NCI-H1436 treated with DMSO at 0.1 percent for 48 hours (cell line): ENCODE data around the gene PSMD1.

Experiments
- DNase-seq: peaks from one replicate; lab custom pipeline; 2025; lab: John Stamatoyannopoulos, UW

Gene PSMD1

GRCh38 chr2:231036131-231036530, 20.5 kb upstream of the PSMD1 start:
- DNase-seq, result no peak

- DNase-seq, result no peak
Observed at GRCh38 chr2:231036578-231037106, 20.0 kb upstream of the PSMD1 start.

GRCh38 chr2:231037202-231037730, 19.4 kb upstream of the PSMD1 start, which contains the start of gene C2orf72:
Gene C2orf72 (plus strand): TSS chr2:231037523. CDS start chr2:231037566, 43 bp downstream.
- DNase-seq, result no peak

GRCh38 chr2:231037731-231038482, 18.8 kb upstream of the PSMD1 start:
- DNase-seq, result no peak

- DNase-seq, result no peak
Observed at GRCh38 chr2:231038483-231039293, 18.0 kb upstream of the PSMD1 start.

GRCh38 chr2:231039294-231039664, 17.4 kb upstream of the PSMD1 start:
- DNase-seq, result no peak

DNA sequence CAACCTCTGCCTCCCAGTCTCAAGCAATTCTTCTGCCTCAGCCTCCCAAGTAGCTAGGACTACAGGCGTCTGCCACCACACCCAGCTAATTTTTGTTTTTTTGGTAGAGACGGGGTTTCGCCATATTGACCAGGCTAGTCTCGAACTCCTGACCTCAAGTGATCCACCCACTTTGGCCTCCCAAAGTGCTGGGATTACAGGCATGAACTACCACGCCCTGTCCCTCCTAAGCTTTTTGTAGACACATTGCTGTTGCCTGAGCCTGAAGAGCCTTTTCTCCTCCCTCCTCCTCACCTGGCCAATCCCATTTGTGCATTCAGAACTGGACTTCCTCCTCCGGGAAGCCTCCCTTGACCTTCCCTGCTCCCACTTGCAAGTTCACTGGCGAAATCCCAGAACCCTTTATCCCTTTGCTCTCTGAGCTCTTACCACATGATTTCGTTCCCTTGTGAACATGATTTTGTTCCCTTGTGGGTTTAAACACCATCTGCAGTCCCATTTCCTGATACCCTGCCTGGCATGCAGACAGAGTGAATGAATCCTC, 16.8 kb upstream of the PSMD1 start:
- no peak for DNase-seq

GRCh38 chr2:231041061-231041689, 15.5 kb upstream of the PSMD1 start:
- DNase-seq, result no peak

DNA sequence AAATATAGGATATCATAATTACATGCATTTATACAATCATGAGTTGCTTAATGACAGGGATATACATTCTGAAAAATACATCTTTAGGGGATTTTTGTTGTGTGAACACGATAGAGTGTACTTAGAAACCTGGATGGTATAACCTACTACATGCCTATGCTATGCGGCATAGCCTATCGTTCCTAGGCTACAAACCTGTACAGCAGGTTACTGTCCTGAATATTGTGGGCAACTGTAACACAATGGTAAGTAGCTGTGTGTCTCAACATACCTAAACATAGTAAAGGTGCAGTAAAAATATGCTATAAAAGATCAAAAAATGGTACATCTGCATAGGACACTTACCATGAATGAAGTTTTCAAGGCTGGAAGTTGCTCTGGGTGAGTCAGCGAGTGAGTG, 12.9 kb upstream of the PSMD1 start:
- no peak for DNase-seq

DNA sequence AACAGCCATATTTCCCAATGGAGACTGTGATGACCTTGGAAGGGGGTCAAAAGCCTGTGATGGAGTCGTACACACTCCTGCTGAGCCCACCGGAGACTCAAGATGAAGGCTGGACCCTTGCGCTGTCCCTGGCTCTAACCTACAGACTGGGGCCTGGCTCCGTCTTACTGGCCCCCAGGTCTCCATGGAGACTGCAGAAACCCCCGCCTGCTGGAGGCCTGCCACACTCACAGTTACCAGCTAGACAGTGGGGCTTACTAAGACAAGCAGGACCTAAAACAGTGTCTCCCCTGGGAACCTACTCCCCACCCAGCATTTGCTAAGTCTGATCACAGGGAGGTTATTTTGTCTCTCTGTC, 9.8 kb upstream of the PSMD1 start:
- DNase-seq, result no peak

- DNase-seq, result no peak
Observed at GRCh38 chr2:231047274-231047922, 9.3 kb upstream of the PSMD1 start.

- no peak for DNase-seq
Observed at GRCh38 chr2:231047923-231048915, 8.4 kb upstream of the PSMD1 start.

DNA sequence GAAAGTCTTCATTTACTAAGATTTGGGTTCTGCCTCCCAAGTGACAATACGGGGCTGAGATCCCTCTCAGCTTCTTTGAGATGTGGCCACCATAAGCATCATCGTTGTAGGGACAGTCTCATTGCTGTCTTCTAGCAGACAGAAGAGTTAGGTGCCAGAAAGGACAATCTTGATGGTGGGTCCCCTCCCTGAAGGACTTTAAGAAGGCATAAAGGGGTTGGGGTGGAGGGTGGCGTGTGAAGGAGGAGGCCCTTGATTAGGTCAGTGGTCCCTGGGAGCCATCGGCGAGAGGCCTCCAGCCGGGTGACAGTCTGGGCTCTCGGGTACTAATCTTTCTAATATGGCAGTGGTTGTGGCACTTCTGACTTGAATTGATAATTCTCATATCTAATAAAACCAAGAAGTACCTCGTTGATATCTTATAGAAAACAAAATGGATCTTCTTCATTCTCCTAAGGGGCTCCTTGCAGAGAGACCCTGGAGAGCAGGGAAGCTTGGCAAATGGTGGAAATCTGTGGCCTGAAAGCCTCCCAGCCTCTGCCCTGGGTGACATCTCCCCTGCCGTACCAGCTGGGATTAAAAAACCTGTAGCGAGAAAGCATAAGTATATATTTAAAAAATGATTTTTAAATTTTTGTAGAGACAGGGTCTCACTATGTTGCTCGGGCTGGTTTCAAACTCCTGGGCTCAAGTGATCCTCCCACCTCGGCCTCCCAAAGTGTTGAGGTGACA, 7.2 kb upstream of the PSMD1 start:
- DNase-seq, result no peak

- no peak for DNase-seq
Observed at GRCh38 chr2:231050018-231050901, 6.4 kb upstream of the PSMD1 start.

DNA sequence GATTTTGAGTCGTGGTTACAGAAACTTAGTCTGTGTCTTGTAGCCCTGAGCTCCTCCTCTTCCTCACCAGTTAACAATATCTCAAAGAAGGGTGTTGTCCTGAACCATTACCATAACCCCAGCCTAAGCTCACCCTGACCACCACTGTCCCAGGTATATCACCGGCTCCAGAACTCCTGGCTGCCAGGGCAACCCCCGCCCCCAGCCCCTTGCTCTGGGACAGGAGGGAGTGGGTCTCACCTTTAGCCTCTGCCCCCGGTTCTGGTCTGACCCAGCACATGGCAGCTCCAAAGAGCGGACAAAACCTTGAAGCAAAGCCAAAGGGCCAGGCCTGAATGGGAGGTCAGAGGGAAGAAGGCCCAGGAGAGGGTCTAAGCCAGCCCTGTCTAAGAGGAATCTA, 5.6 kb upstream of the PSMD1 start:
- DNase-seq, result no peak

GRCh38 chr2:231052494-231053451, 3.9 kb upstream of the PSMD1 start:
- peak; percentile 33 for DNase-seq

DNA sequence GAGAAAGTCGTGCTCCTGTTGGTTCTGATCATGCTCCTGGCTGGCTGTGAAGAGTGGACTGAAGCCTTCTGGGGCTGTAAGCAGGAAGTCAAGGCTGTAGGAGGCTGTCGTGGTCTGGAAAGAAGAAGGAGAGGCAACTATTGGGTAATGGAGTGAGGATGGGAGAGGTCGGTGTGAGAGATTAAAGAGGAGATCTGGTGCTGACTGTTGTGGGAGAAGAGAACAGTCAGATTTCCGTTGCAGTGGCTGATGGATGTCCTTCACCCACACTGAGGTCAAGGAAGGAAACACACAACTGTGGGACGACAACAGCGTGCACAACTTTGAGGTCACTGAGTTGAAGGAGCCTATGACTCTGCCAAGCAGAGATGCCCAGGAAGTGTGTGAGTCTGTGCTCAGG, 2.8 kb upstream of the PSMD1 start:
- no peak for DNase-seq

DNA sequence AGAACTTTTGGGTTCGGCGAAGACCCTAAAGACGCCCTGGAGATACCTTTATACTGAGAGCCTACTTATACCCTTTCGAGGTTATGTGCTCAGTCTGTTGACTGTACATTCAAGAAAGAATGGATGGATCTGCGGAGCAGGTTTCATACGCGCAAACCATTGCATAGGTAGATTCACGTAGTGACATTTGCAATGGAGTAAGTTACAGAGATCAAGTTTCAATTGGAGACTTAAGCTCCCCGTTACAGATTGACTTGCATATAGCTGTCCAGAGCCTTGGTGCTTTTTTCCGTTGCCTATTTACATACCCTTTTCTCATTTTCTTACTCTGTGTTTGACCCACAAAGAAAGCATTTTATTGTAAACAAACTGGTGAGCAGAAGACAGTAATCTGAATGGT, 923 bp downstream of the PSMD1 start:
- no peak for DNase-seq
